HG02610 (cell line): Measurements from ENCODE around the gene LIG1.

Experiments used
- ATAC-seq: cut with Tn5 transposase; IDR thresholded peaks from one replicate; pipeline ENCODE4 v1.9.1; 2021; ENCODE audit warnings: mild to moderate bottlenecking, moderate library complexity; ENCODE audit not compliant: unreplicated experiment

The LIG1 gene

GRCh38 chr19:48183356-48183755, 13.2 kb upstream of the LIG1 start:
- ATAC-seq, result no peak

GRCh38 chr19:48182434-48182833, 12.3 kb upstream of the LIG1 start:
- no peak for ATAC-seq

GRCh38 chr19:48181505-48181904, 11.4 kb upstream of the LIG1 start:
- ATAC-seq, result no peak

GRCh38 chr19:48176226-48176625, 6.1 kb upstream of the LIG1 start:
- ATAC-seq, result no peak

- ATAC-seq, result no peak
These were observed 5.4 kb upstream of the LIG1 start for GRCh38 chr19:48175578-48175977.

GRCh38 chr19:48174445-48175030, 4.4 kb upstream of the LIG1 start:
- ATAC-seq, result no peak

GRCh38 chr19:48171710-48172109, 1.6 kb upstream of the LIG1 start:
- ATAC-seq, result no peak

DNA sequence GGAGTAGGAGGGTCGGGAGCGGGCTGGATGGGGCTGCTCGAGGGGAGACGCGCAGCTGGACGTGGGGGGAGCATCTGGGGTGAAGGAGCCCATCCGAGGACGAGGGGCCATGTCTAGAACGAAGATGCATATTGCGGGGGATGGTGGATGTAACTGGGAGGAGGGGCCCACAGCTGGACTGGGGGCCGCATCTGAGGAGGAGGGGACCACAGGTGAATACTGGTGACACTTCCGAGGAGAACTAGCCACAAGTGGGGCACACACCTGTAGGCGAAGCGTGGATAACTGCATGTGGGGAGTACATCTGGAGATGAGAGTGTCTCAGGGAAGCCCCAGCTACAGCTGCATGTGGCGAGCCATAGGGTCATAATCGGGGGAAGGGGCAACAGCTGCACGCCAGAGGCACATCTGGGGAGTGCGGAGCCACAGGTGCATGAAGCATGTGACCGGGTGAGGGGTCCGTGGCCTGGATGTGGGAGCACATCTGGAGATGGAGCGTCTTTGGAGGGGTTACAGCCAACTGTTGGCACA, 738 bp upstream of the LIG1 start:
- no peak for ATAC-seq

DNA sequence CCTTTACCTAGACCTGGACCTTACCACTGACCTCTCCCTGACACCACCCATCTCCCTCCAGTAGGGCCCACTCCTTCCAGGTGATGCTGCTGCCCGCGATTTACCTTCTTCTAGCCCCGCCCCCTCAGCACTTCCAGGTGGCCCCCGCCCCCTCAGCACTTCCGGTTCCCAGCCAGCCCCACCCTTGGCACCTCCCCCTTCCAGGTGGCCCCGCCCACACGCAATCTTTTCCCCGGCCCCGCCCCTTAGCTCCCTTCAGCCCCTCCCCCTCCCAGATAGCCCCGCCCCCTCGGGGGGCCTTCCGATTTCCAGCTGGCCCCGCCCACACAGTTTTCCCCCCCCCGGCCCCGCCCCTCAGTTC, 586 bp downstream of the LIG1 start:
- peak; percentile 7 for ATAC-seq

GRCh38 chr19:48168689-48169088, 1.5 kb downstream of the LIG1 start:
- no peak for ATAC-seq

DNA sequence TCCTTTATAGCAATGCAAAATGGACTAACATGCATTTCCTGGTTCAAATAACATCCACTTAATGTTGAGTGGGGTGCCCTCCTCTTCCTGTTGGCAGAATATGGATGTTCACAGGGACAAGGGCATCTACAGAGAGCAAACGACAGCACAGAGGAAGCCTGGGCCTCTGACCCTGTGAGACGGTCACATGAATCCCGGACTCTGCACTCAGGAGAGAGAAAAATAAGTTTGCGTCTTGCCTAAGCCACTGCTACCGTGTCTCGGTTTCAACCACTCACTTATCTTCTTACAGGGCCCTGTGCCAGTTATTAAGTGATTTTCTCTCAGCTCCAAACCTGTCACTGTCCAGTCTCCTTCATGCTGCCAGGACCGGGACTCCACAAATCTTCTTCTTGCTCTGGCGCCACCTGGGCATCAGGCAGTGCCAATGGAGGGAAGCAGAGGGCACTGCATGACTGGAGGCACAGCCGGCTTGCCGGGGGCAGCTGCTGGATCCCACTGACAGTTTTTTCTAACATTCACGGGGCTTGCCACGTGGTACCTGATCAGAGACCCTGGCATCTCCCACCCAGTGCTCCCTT, 11.8 kb downstream of the LIG1 start:
- no peak for ATAC-seq

DNA sequence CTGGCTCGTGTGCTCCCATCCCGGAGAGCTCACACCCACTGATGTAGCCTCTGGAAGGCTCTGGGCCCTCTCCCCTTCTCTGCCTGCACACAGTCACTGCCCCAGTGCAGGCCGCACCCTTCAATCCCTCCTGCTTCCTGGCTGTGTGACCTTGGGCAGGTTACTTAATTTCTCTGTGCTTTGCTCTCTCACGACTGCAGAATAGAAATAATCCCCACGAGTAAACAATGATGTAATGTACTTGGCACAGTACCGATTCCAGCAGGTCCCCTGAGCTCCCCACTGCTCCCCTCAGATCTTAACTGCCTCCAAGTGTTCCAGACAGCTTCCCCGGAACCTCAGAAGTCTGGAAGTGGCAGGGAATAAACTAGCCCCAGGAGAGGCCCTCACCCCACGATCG, 16.1 kb downstream of the LIG1 start:
- ATAC-seq, result no peak

DNA sequence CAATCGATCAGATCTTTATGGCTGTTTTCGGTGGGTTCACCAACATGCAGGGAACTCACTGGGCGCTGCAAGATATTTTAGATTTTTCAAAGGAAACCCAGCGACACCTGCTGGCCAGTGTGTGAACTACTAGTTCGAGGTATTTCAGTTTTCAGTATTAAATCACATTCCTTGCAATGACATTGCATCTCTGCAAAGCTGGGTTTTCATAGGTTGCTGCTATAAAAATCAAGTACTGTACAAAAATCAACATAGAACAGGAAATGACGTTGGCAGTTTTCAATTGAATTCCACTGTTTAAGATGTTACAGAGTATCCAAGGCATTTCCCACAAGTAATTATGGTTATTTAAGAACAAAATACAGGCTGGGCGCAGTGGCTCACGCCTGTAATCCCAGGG, 17.6 kb downstream of the LIG1 start:
- no peak for ATAC-seq

DNA sequence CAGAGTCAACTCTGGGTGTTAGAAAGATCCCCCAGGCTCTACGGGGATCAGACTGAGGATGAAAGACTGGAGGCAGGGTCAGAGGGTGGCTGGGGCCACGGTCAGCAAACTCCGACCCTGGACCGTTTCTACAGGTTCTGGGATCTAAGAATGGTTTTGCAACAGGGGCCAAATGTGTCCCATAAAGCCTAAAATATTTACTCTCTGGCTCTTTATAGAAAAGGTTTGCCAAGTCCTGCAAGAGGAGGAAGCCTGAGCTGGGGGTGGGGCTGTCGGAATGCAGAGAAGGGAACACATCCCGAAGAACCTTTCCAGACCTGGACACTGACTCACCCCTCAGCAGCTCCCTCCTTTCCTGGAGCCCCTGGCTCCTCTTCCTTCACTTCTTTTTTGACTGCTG, 20.7 kb downstream of the LIG1 start:
- no peak for ATAC-seq

GRCh38 chr19:48148576-48148975, 21.6 kb downstream of the LIG1 start:
- no peak for ATAC-seq

- no peak for ATAC-seq
These were observed 22.5 kb downstream of the LIG1 start for GRCh38 chr19:48147597-48148175.

DNA sequence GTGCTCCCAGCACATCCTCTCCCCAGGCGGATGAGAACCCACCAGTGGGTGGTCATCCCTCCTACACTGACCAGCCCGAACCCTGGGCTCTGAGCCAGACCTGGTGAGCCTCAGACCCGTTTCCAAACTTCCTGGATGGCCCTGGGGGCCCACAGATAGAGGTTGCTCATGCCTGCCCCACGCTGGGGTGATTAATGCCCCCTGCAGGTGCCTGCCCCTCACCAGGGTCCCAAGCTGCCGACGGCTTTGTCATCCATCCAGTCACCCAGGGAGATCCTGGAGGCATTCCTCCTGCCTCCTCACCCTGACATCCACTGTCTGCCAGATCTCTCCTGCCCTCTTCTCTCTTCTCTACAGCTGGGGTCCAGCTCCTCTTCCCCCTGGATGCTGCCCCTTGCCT, 31.1 kb downstream of the LIG1 start:
- ATAC-seq, result no peak

- no peak for ATAC-seq
These were observed 32.7 kb downstream of the LIG1 start for GRCh38 chr19:48137411-48137810.

DNA sequence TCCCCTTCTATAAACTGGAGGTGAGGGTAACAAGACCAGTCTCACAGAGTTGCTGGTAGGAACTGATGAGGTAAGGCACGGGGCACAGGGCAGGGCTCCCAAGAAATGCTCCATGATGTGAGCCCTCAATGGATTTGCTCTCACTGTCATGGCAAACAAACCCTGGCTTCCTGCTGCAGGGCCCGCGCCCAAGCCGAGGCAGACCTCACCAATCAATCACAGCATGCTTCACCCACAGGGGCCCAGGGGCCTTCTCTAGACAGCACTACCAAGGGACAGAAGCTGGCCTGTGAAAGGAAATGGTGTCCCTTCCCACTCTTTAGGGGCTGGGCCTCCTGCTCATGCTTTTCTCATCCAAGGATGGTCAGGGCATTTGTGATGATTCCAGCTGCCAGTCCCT, 33.6 kb downstream of the LIG1 start:
- no peak for ATAC-seq

DNA sequence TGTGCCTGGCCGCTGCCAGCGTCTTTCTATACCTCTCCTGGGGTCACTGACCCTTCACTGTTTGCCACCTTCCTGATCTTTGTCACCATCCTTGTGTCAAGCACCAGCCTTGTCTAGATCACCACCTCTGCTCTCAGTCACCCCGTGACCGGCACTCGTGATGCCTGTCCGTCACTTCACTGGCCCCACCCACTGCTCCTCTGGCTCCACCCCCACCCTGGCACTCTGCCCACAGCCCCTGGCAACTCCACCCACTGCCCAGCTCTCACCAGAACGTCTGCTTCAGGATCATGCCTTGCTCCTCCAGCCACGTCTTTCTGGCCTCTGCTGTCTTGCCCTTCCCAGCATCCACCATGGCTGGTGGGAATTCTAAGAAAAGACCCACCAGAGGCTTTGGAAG, 34.7 kb downstream of the LIG1 start:
- ATAC-seq, result no peak

- no peak for ATAC-seq
These were observed 37.0 kb downstream of the LIG1 start for GRCh38 chr19:48133094-48133493.

DNA sequence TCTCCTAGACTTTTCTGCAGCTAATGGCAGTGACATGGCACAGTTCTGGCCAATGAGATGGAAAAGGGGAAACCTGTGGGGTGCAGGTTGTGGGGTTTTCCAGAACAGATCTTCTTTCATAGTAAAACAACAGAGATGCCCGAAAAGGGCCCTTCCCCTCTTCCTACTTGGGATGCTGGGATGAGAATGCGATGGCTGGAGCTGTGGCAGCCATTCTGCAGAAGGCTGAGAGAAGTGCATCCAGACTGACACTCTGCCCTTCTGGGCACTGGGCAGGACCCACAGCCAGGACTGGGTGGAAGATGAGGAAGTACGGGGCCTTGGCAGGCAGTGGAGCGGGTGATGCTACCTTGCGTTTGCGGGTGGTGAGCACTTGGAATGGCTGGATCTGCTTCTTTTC, 42.6 kb downstream of the LIG1 start:
- no peak for ATAC-seq
